ENCODE data around the gene TMEM121.
"Not testable (repeated sequence)": the region's sequence is repeated elsewhere in the genome, so short reads cannot be mapped to it uniquely, and the experiment has no call there.

The TMEM121 gene

GRCh38 chr14:105528586-105529318 is 2.4 kb downstream of the TMEM121 start:
- no peak for DNase-seq (ENCODE audit: low read depth)

DNA sequence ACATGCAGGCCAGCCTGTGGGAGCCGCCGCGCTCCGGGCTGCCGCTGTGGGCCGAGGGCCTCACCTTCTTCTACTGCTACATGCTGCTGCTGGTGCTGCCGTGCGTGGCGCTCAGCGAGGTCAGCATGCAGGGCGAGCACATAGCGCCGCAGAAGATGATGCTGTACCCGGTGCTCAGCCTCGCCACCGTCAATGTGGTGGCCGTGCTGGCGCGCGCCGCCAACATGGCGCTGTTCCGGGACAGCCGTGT is 2.9 kb downstream of the TMEM121 start:
- no peak for DNase-seq (ENCODE audit: low read depth)

DNA sequence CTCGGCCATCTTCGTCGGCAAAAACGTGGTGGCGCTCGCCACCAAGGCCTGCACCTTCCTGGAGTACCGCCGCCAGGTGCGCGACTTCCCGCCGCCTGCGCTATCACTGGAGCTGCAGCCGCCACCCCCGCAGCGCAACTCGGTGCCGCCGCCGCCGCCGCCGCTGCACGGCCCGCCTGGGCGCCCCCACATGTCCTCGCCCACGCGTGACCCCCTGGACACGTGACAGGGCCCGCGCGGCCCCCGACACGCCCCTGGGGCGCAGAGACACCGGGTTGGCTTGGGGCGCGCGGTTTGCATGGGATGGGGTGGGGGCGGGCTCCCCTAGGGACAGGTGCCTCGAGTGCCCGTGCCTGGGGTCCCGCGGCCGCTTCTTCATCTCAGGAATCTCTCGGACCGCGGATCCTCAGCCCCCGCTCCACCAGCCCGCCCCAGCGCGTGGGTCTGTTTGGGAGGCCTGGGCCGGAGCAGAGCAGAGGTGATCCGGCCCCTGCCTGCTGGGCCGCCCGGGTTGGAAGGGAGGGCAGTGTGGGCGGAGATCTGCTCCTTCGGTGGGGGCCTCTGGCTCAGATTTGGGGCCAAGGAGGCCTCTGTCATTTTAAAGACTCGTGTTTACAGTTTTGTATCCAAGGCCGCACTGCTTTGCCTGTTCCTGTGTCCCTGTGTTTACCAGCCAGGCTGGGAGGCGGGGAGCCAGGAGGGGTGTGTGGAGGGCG is 3.3 kb downstream of the TMEM121 start:
- DNase-seq (ENCODE audit: low read depth), result no peak

DNA sequence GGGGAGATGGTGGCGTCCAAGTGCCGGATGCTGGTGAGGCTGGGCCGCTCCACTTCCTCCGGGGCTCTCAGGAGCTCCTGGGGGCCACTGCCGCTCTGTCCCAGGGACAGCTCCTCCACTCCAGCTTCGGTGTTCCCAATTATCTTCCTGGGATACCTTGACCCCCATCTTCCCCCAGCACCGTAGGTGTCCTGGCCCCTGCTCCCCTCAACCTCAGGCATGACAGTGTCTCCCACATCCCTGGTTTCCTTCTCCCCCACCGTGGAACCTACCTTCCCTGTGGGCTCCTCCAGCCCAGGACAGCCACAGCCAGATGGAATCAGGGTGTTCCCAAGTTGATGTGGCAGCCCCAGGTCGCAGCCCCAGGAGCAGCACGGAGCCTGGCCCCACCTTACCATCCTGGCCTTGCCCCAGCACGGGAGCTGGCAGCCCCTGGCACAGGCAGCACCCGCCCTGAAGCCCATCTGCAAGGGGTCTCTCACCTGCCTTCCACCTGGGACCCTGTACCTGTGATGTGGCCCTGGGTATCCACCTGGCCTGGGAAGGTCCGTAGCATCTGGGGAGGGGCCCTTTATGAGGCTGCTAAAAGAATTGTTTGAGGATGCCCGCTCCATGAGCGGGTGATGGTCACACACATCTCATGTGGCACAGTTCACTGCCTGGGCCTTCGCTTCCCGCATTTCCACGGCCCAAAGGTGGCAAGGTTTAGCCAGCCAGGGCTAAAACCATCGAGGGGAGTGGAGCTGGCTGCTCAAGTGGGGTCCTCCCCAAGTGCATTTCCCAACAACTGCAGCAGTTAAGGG is 4.1 kb downstream of the TMEM121 start:
- DNase-seq (ENCODE audit: low read depth), result no peak

DNA sequence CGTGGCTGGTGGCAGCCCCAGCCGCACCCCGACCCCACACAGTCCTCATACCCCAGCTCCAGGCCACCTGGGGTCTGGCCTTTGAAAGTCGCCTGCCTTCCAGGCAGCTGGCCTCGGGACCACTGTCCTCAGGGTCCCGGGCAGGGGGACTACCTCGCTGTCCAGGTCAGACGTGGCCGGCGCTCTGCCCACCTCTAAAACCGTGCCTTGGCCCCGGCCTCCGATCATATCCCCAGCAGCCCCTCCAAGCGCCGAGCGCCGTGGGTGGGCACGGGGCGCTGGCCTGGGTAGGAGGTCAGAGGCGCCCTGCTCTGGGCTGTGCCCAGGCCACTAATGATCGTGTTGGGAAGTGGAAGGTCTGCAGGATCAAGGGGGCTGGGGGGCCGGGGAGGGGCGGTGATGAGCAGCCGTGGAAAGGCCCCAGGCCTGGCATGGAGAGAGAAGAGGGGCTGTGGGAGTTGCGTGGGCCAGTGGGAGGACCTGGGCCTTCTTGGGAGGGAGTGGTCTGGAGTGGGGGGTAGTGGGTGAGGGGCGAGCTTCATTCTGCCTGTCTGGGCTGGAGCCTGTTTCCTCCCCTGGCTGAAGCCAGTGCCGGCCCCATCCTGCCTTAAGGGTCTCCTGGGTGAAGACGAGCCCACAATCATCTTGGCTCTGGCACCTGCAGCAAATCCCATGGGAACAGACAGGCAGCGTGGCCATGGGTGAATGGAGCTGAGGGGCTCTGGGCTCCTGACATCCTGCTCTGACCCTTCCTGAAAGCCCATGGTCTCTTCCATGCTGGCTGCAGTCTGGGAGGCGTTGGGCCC is 4.9 kb downstream of the TMEM121 start:
- no peak for DNase-seq (ENCODE audit: low read depth)

GRCh38 chr14:105531894-105532623 is 5.7 kb downstream of the TMEM121 start:
- no peak for DNase-seq (ENCODE audit: low read depth)

DNA sequence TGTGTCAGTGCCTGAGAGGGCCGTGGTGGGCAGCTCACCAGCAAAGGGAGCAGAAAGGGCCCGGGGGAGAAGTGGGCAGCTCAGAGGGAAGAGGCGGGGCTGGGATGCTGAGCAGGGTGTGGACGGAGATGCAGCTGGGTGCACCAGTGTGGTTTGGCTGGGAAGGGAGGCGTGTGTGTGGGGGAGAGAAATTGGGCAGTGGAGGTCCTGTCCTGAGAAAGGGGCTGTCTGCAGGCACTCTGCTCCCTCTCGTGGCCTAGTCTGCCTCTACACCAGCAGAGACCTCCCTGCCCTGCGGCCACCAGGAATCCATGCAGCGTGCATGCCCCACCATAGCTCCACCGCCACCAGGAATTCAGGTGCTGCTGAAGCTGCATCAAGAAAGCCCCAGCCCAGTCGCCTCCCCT is 6.4 kb downstream of the TMEM121 start:
- DNase-seq (ENCODE audit: low read depth), result no peak

GRCh38 chr14:105533391-105533790 is 7.0 kb downstream of the TMEM121 start:
- DNase-seq (ENCODE audit: low read depth), result no peak

- no peak for DNase-seq (ENCODE audit: low read depth)
Observed at GRCh38 chr14:105533811-105534498, 7.6 kb downstream of the TMEM121 start.

GRCh38 chr14:105534586-105534985 is 8.2 kb downstream of the TMEM121 start:
- no peak for DNase-seq (ENCODE audit: low read depth)

DNA sequence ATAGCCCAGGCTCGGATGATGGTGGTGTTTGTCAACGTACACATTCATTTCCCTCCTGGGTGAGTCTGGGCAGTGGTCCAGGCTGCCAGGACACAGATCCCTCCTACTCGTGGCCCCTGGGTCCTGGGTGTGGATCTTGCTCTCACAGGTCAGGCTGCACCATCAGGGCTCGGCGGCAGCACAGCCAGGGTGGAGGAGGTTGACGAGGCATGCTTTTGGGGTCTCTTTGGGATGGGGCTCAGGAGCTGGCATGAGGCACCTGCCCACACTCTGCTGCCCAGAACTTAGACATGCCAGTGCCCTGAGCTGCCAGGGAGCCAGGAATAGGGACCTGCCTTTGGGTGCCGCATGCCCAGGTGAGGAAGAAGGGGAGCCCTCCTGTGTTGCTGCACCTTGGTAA is 9.7 kb downstream of the TMEM121 start:
- DNase-seq (ENCODE audit: low read depth), result no peak

GRCh38 chr14:105536691-105537579 is 10.6 kb downstream of the TMEM121 start:
- no peak for DNase-seq (ENCODE audit: low read depth)

GRCh38 chr14:105537580-105538474 is 11.4 kb downstream of the TMEM121 start:
- no peak for DNase-seq (ENCODE audit: low read depth)

DNA sequence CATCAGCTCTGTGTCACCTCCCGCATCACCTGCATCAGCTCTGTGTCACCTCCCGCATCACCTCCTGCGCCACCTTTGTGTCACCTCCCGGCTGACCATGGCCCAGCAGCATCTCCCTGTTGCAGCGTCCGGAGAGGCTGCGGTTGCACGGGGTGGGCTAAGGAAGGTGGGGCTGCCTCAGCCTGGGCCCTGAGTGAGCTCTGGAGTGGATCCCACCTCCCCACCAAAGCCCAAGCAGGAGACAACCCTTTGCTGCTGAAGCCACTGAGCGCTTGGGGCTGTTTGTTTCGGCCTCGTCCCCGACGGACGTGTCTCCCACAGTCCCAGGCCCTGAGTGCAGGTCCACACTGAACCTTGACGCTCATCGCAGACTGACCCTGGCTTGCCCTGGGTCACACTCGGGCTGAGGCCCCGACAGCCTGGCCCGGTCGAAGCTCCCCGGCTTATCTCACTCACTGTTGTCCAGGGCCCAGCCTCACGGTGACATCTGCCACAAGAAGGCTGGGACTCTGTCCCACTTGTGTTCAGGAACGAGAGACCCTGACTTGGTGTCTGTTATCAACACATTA is 12.2 kb downstream of the TMEM121 start:
- DNase-seq (ENCODE audit: low read depth), result no peak

GRCh38 chr14:105540811-105541210 is 14.4 kb downstream of the TMEM121 start:
- DNase-seq (ENCODE audit: low read depth), result no peak

GRCh38 chr14:105541218-105541875 is 15.0 kb downstream of the TMEM121 start:
- no peak for DNase-seq (ENCODE audit: low read depth)

DNA sequence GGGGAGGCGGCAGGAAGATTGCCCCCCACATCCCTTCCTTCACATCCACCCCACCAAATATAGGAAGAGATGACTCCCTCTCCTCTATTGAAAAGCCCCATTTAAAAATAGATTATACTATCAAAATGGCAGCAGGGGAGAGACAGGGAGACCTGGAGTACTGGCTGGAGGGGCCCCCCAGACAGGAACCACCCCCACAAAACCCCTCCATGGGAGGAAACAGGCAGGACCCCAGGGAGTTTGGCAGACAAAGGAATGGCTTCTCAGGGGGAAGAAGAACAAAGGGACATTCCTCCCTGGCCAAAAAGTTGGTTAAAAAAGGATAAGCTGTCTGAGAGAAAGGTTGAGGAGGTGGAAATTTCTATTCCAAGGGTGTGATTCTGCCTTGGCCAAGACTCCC is 19.3 kb downstream of the TMEM121 start:
- not testable (repeated sequence) for DNase-seq (ENCODE audit: low read depth)

DNA sequence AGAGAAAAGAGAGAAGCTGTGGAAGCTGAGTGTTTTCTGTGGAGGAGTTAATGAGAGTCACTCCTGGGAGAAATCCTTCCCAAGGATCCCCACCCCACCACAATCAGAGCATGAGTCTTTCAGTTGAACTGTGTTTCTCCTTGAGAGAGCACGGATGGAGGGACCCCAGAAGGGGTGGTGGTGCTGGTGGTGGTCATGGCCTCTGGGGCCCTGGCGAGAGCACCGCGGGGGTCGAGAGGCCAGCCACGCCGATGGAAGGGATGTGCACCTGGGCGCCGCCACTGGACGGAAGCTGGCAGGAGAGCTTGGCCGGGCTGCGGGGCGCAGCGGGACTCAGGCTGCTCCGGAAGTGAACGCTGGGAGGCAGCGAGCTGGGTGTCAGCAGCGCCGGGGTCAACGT is 20.0 kb downstream of the TMEM121 start:
- DNase-seq (ENCODE audit: low read depth), result not testable (repeated sequence)

All from GM04504 (cell line).